GM12878 (cell line): ENCODE measurements around the gene ORM2. TPM values are rescaled to one million over a fixed set of nuclear protein-coding genes. Genes with fewer than 3 reads are reported as not detected.

Source experiments
- ATAC-seq: fragments of 200-7000 bp; cut with Tn5 transposase; 3 replicates; pipeline ENCODE4 v1.9.1; 2020; ENCODE audit warnings: mild to moderate bottlenecking, moderate library complexity
- BruUV-seq: library from RNA; stranded (reverse); fragments of 400-500 nt; replicated peaks from 2 replicates; lab custom pipeline; 2021; lab: Mats Ljungman, UMichigan
- CTCF ChIA-PET: fragments of 300-600 bp; sonication (Branson Sonifier 250); formaldehyde crosslinking; extraction: SDS; loops from one replicate; lab custom pipeline; 2021; ENCODE audit warnings: inconsistent platforms; lab: Yijun Ruan, JAX
- POLR2A ChIA-PET: fragments of 350-600 bp; formaldehyde crosslinking; extraction: SDS; loops from one replicate; lab custom pipeline; 2021; ENCODE audit warnings: inconsistent platforms; lab: Charles Lee
- RAD21 ChIA-PET: fragments of 300-600 bp; sonication (Branson Sonifier 250); formaldehyde crosslinking; loops from one replicate; lab custom pipeline; 2023; ENCODE audit warnings: antibody characterized with exemption; ENCODE audit not compliant: unreplicated experiment; lab: Charles Lee
- SMC1A ChIA-PET: fragments of 300-600 bp; sonication (Branson Sonifier 250); formaldehyde crosslinking; loops from one replicate; lab custom pipeline; 2023; ENCODE audit not compliant: unreplicated experiment, uncharacterized antibody; lab: Charles Lee
- DNase-seq: peaks from one replicate; pipeline ENCODE4 v3.0.0-alpha.2; 2011; ENCODE audit warnings: low read depth, low spot score
- FAIRE-seq: peaks from 3 replicates; lab custom pipeline; 2011; peaks lifted over from hg19 to GRCh38; lab: Jason Lieb, UNC
- H2AFZ ChIP-seq: 2 replicates; pipeline ENCODE4 v1.6.0; 2011; ENCODE audit warnings: low read depth, low read length, control low read depth; ENCODE audit not compliant: control insufficient read depth
- H3K27ac ChIP-seq: 2 replicates; pipeline ENCODE4 v1.5.1; 2011; ENCODE audit warnings: control low read depth; ENCODE audit not compliant: control insufficient read depth, insufficient read depth
- H3K27me3 ChIP-seq, 2 experiments: replicated peaks in 1 of 2; 2 replicates each; pipeline versions ENCODE4 v1.6.0 to v1.6.1; 2011; ENCODE audit warnings: low read length in 1 of 2; ENCODE audit not compliant: control insufficient read depth in 2 of 2, insufficient read depth in 2 of 2
- H3K36me3 ChIP-seq, 2 experiments: 2 replicates each; pipeline ENCODE4 v1.5.1; 2011; ENCODE audit warnings: low read length in 1 of 2; ENCODE audit not compliant: control insufficient read depth in 2 of 2, insufficient read depth in 2 of 2
- H3K4me1 ChIP-seq: 2 replicates; pipeline ENCODE4 v1.6.1; 2011; ENCODE audit warnings: mild to moderate bottlenecking, low read length, moderate library complexity, mixed read lengths; ENCODE audit not compliant: control insufficient read depth, insufficient read depth
- H3K4me2 ChIP-seq: 2 replicates; pipeline ENCODE4 v1.6.0; 2011; ENCODE audit warnings: control low read depth; ENCODE audit not compliant: control insufficient read depth, insufficient read depth
- H3K4me3 ChIP-seq: fragments of 200-600 bp; sonication (generic); 2 replicates; pipeline ENCODE4 v1.5.1; 2016
- H3K79me2 ChIP-seq: 2 replicates; pipeline ENCODE4 v1.6.0; 2011; ENCODE audit warnings: low read length; ENCODE audit not compliant: control insufficient read depth, insufficient read depth
- H3K9ac ChIP-seq: 2 replicates; pipeline ENCODE4 v1.8.0; 2011; ENCODE audit warnings: low read length, control low read depth, mixed read lengths; ENCODE audit not compliant: control insufficient read depth, insufficient read depth
- H3K9me3 ChIP-seq: replicated peaks from 3 replicates; pipeline ENCODE4 v1.5.1; 2011; ENCODE audit warnings: mild to moderate bottlenecking, low read length; ENCODE audit not compliant: control insufficient read depth, insufficient read depth
- H4K20me1 ChIP-seq: 2 replicates; pipeline ENCODE4 v1.6.0; 2011; ENCODE audit not compliant: control insufficient read depth, insufficient read depth
- BCL11A ChIP-seq: IDR thresholded peaks from 2 replicates; pipeline ENCODE4 v1.6.1; 2011; ENCODE audit warnings: low read depth, low read length
- CHD1 ChIP-seq: IDR thresholded peaks from 2 replicates; pipeline ENCODE4 v1.6.1; 2012; ENCODE audit warnings: low read depth, low read length, improper control_type of control experiment
- CUX1 ChIP-seq: IDR thresholded peaks from 2 replicates; pipeline ENCODE4 v1.6.1; 2012; ENCODE audit warnings: improper control_type of control experiment, low read depth, low read length; ENCODE audit not compliant: insufficient replicate concordance
- FOXM1 ChIP-seq: IDR thresholded peaks from 2 replicates; pipeline ENCODE4 v1.6.1; 2012; ENCODE audit warnings: low read depth, mild to moderate bottlenecking, inconsistent platforms, low read length, moderate library complexity
- GATAD2B ChIP-seq: fragments of 450-650 bp; conservative IDR thresholded peaks from 2 replicates; pipeline ENCODE4 v1.6.1; 2017; ENCODE audit warnings: low read depth, mild to moderate bottlenecking, moderate library complexity
- IKZF2 ChIP-seq, 2 experiments: fragments of 450-650 bp; IDR thresholded peaks; 2 replicates each; pipeline ENCODE4 v1.6.1; 2017; ENCODE audit warnings: mild to moderate bottlenecking in 2 of 2, moderate library complexity in 2 of 2
- KLF5 ChIP-seq: fragments of 450-650 bp; IDR thresholded peaks from 2 replicates; pipeline ENCODE4 v1.6.1; 2014; ENCODE audit warnings: mild to moderate bottlenecking; ENCODE audit not compliant: partially characterized antibody
- PAX5 ChIP-seq: IDR thresholded peaks from 2 replicates; pipeline ENCODE4 v1.6.1; 2011; ENCODE audit warnings: low read depth, low read length, borderline replicate concordance
- PBX3 ChIP-seq: IDR thresholded peaks from 2 replicates; pipeline ENCODE4 v1.6.1; 2011; ENCODE audit warnings: mild to moderate bottlenecking, low read depth, low read length, moderate library complexity; ENCODE audit not compliant: insufficient replicate concordance
- POLR2A ChIP-seq: IDR thresholded peaks from 2 replicates; pipeline ENCODE4 v1.6.1; 2011; ENCODE audit warnings: low read depth, mild to moderate bottlenecking, low read length
- RAD51 ChIP-seq: fragments of 450-650 bp; IDR thresholded peaks from 2 replicates; pipeline ENCODE4 v1.6.1; 2016; ENCODE audit warnings: moderate library complexity, mild to moderate bottlenecking, inconsistent platforms
- RELB ChIP-seq: fragments of 450-650 bp; IDR thresholded peaks from 2 replicates; pipeline ENCODE4 v1.6.1; 2017; ENCODE audit warnings: low read depth, mild to moderate bottlenecking, moderate library complexity
- SIX5 ChIP-seq: IDR thresholded peaks from 2 replicates; pipeline ENCODE4 v1.6.1; 2011; ENCODE audit warnings: mild to moderate bottlenecking, low read depth, low read length, moderate library complexity; ENCODE audit not compliant: severe bottlenecking
- SP1 ChIP-seq: IDR thresholded peaks from one replicate; pipeline ENCODE4 v1.6.1; 2011; ENCODE audit warnings: low read depth, low read length
- WGBS: methylation state at CpG from one replicate; pipeline ENCODE4 v1.1.6; 2016; ENCODE audit warnings: low lambda C conversion rate; ENCODE audit not compliant: insufficient replicate concordance, insufficient coverage; ENCODE audit errors: missing lambda C conversion rate; 5-methylcytosine and 5-hydroxymethylcytosine counted together
- in situ Hi-C: fragments of 300-500 bp; cut with MboI; formaldehyde crosslinking; loops from 9 replicates; pipeline ENCODE4 v1.14.3; 2018; ENCODE audit warnings: mixed read lengths
- intact Hi-C: fragments of 100-400 bp; cut with micrococcal nuclease; formaldehyde crosslinking; loops from one replicate; pipeline ENCODE4 v1.14.2; 2022; ENCODE audit not compliant: unreplicated experiment
- polyA plus RNA-seq, 11 experiments: library from polyadenylated mRNA; depleted of rRNA in 4 of 11; unstranded in 6 of 11; stranded (reverse) in 5 of 11; fragments of >200 nt; fragmentation: Nextera tagmentation in 4 of 11; fragmentation: Illumina TruSeq in 1 of 11; extraction: Ambion mirVana in 4 of 11; extraction: Trizol in 1 of 11; gene quantifications; 1 replicate in 1 of 11; 2 replicates in 10 of 11; pipeline versions ENCODE4 v1.2.1 to v1.2.3, GENCODE V29; 2011 to 2016; ENCODE audit warnings: inconsistent platforms in 2 of 11, missing spikeins in 2 of 11, low read depth in 1 of 11
- total RNA-seq, 4 experiments: library from RNA; depleted of rRNA in 3 of 4; stranded (reverse); fragments of >200 nt in 3 of 4; fragmentation: Illumina TruSeq in 1 of 4; extraction: Trizol in 1 of 4; gene quantifications; 2 replicates each; pipeline versions ENCODE4 v1.2.1 to v1.2.3, GENCODE V29; 2013 to 2021

Gene ORM2
- total and polyA plus RNA-seq, 10 of the 15 experiments (the other 5 are each of a cell fraction or from before 2014, with no cell fraction given): 0.64 TPM; not detected in 9

- in situ Hi-C loops (no loop called here), intact Hi-C loops (loop anchor here (1.0 to 10.0 kb wide), 3 partner anchors 17 to 156 kb away; partner anchors contain the start of gene WHRN)
- H3K4me3 ChIP-seq: no peak overlapping the region
- ATAC-seq (peak; percentile 96), DNase-seq (peak; percentile 94), FAIRE-seq (peak; percentile 69)
- SMC1A ChIA-PET: interaction anchor here (0.6 to 3.1 kb wide), 12 partner anchors 9 to 268 kb away, joined by 3 to 20 read pairs (median 4); partner anchors contain the start of gene AKNA
- TSS peak; percentile 29 for BruUV-seq
- no peaks in the 10 kb centered on the region for H3K27me3 ChIP-seq
- H2AFZ ChIP-seq: no peak overlapping the region
- no peaks in the 10 kb centered on the region for H4K20me1 ChIP-seq
- peak overlapping the region; percentile 29 for H3K27ac ChIP-seq
- CTCF ChIA-PET: interaction anchor here (3.1 to 3.3 kb wide), 2 partner anchors 36 to 41 kb away, joined by 18 read pairs; no protein-coding TSS in a partner anchor
- POLR2A ChIA-PET: interaction anchor here (0.6 to 5.1 kb wide), 9 partner anchors 15 to 48 kb away, joined by 3 to 26 read pairs (median 4); partner anchors contain the start of gene AKNA
- no peak overlapping the region for H3K4me2 ChIP-seq
- RAD21 ChIA-PET: interaction anchor here (0.9 to 2.5 kb wide), 13 partner anchors 15 to 268 kb away, joined by 3 to 29 read pairs (median 5); partner anchors contain the start of gene AKNA
- peaks cover 25% of the 10 kb centered on the region for H3K4me1 ChIP-seq
- H3K79me2 ChIP-seq: no peaks in the 10 kb centered on the region
- H3K36me3 ChIP-seq: peaks cover 46 to 59% of the 10 kb centered on the region in 2 experiments
- H3K9ac ChIP-seq: no peak overlapping the region
- WGBS: 0% methylated on average over 9 of the region's 9 CpGs
- H3K9me3 ChIP-seq: no peaks in the 10 kb centered on the region
- TF ChIP-seq POLR2A (peak; percentile 59; the same call in 1 of the 2 replicates), IKZF2 (IDR thresholded peaks at IDR 0.05) (peak; percentile 62 to 70; a peak in 2 of 4 replicates), PAX5 (peak; percentile 80; the same call in 1 of the 2 replicates), PBX3 (peak; percentile 82), GATAD2B (peak; percentile 74), RELB (peak; percentile 83; the same call in 1 of the 2 replicates), CHD1 (no peak), KLF5 (no peak), SP1 (peak; percentile 58), RAD51 (peak; percentile 85), BCL11A (peak; percentile 62; the same call in 1 of the 2 replicates), SIX5 (no peak), FOXM1 (no peak), CUX1 (no peak)
These were observed 19.3 kb downstream of the ORM2 start for GRCh38 chr9:114348906-114349482.
